Osteoblast (primary cell): ENCODE results near the gene TLR6. TPM values are rescaled to one million over a fixed set of nuclear protein-coding genes. Genes with fewer than 3 reads are reported as not detected.

ENCODE experiments used
- DNase-seq: peaks from one replicate; pipeline ENCODE4 v3.0.0; 2011; ENCODE audit warnings: low spot score, mixed read lengths; ENCODE audit not compliant: insufficient read length; ENCODE audit errors: missing footprints
- H2AFZ ChIP-seq: 2 replicates; pipeline ENCODE4 v1.6.0; 2011; ENCODE audit warnings: mild to moderate bottlenecking, low read length
- H3K27ac ChIP-seq: 2 replicates; pipeline ENCODE4 v1.5.1; 2011; ENCODE audit warnings: mild to moderate bottlenecking, low read depth, low read length, moderate library complexity
- H3K27me3 ChIP-seq: 2 replicates; pipeline ENCODE4 v1.6.0; 2012; ENCODE audit warnings: mild to moderate bottlenecking, control low read depth, inconsistent platforms, low read length, moderate library complexity; ENCODE audit not compliant: insufficient read depth
- H3K36me3 ChIP-seq: 2 replicates; pipeline ENCODE4 v1.5.1; 2011; ENCODE audit warnings: mild to moderate bottlenecking, low read length, control low read depth, moderate library complexity; ENCODE audit not compliant: insufficient read depth
- H3K4me1 ChIP-seq: 2 replicates; pipeline ENCODE4 v1.5.1; 2011; ENCODE audit warnings: mild to moderate bottlenecking, low read length, control low read depth, moderate library complexity; ENCODE audit not compliant: insufficient read depth
- H3K4me2 ChIP-seq: 2 replicates; pipeline ENCODE4 v1.6.0; 2011; ENCODE audit warnings: mild to moderate bottlenecking, low read length; ENCODE audit not compliant: insufficient read depth
- H3K4me3 ChIP-seq: fragments of 200-600 bp; sonication (generic); 3 replicates; pipeline ENCODE4 v1.5.1; 2012; ENCODE audit warnings: mild to moderate bottlenecking, low read length, inconsistent platforms; ENCODE audit not compliant: insufficient read depth
- H3K79me2 ChIP-seq: 2 replicates; pipeline ENCODE4 v1.6.0; 2012; ENCODE audit warnings: mild to moderate bottlenecking, low read length, control low read depth, inconsistent platforms; ENCODE audit not compliant: insufficient read depth
- H3K9me3 ChIP-seq: 2 replicates; pipeline ENCODE4 v1.5.1; 2011; ENCODE audit warnings: low read depth, low read length, control low read depth
- H4K20me1 ChIP-seq: 2 replicates; pipeline ENCODE4 v1.6.0; 2012; ENCODE audit warnings: mild to moderate bottlenecking, low read length, control low read depth; ENCODE audit not compliant: insufficient read depth
- CTCF ChIP-seq: IDR thresholded peaks from 2 replicates; pipeline ENCODE4 v1.5.1; 2011; ENCODE audit warnings: mild to moderate bottlenecking, low read depth, low read length, moderate library complexity; ENCODE audit errors: extremely low read depth
- total RNA-seq: library from RNA; depleted of rRNA; stranded (reverse); fragments of >200 nt; gene quantifications from 2 replicates; pipeline ENCODE4 v1.2.3, GENCODE V29; 2012

TLR6 gene
- total RNA-seq, 1 donor: 5.1 TPM

- H3K27ac ChIP-seq: no peak overlapping the region
- DNase-seq: no peak
- no peaks in the 10 kb centered on the region for H3K36me3 ChIP-seq
- peaks cover 13% of the 10 kb centered on the region for H3K4me1 ChIP-seq
- TF ChIP-seq CTCF: no peak
- no peaks in the 10 kb centered on the region for H3K9me3 ChIP-seq
- no peak overlapping the region for H3K4me2 ChIP-seq
- no peaks in the 10 kb centered on the region for H4K20me1 ChIP-seq
- no peak overlapping the region for H3K4me3 ChIP-seq
- H3K79me2 ChIP-seq: no peaks in the 10 kb centered on the region
- H3K27me3 ChIP-seq: no peaks in the 10 kb centered on the region
- H2AFZ ChIP-seq: no peak overlapping the region
These were observed 53.9 kb downstream of the TLR6 start for GRCh38 chr4:38802561-38803355.

GRCh38 chr4:38800961-38801450 lies 55.6 kb downstream of the TLR6 start:
- no peaks in the 10 kb centered on the region for H4K20me1 ChIP-seq
- H3K4me3 ChIP-seq: no peak overlapping the region
- TF ChIP-seq CTCF: no peak
- DNase-seq: no peak
- H3K79me2 ChIP-seq: no peaks in the 10 kb centered on the region
- no peak overlapping the region for H3K4me2 ChIP-seq
- no peaks in the 10 kb centered on the region for H3K36me3 ChIP-seq
- H3K4me1 ChIP-seq: peaks cover 13% of the 10 kb centered on the region
- H3K27ac ChIP-seq: no peak overlapping the region
- no peak overlapping the region for H2AFZ ChIP-seq
- H3K9me3 ChIP-seq: no peaks in the 10 kb centered on the region
- no peaks in the 10 kb centered on the region for H3K27me3 ChIP-seq

GRCh38 chr4:38800366-38800765 lies 56.3 kb downstream of the TLR6 start:
- DNase-seq: no peak
- no peaks in the 10 kb centered on the region for H4K20me1 ChIP-seq
- H2AFZ ChIP-seq: no peak overlapping the region
- H3K27ac ChIP-seq: no peak overlapping the region
- H3K4me3 ChIP-seq: no peak overlapping the region
- no peaks in the 10 kb centered on the region for H3K36me3 ChIP-seq
- peaks cover 6% of the 10 kb centered on the region for H3K4me1 ChIP-seq
- no peak overlapping the region for H3K4me2 ChIP-seq
- H3K27me3 ChIP-seq: peaks cover 2% of the 10 kb centered on the region
- no peaks in the 10 kb centered on the region for H3K9me3 ChIP-seq
- H3K79me2 ChIP-seq: no peaks in the 10 kb centered on the region
- no peak for TF ChIP-seq CTCF

- H3K4me2 ChIP-seq: no peak overlapping the region
- no peaks in the 10 kb centered on the region for H3K36me3 ChIP-seq
- peaks cover 12% of the 10 kb centered on the region for H3K27me3 ChIP-seq
- no peak overlapping the region for H3K27ac ChIP-seq
- no peaks in the 10 kb centered on the region for H3K4me1 ChIP-seq
- H3K79me2 ChIP-seq: no peaks in the 10 kb centered on the region
- no peak for DNase-seq
- H3K9me3 ChIP-seq: no peaks in the 10 kb centered on the region
- H3K4me3 ChIP-seq: no peak overlapping the region
- no peak overlapping the region for H2AFZ ChIP-seq
- H4K20me1 ChIP-seq: no peaks in the 10 kb centered on the region
- TF ChIP-seq CTCF: no peak
These were observed 61.5 kb downstream of the TLR6 start for GRCh38 chr4:38795087-38795486.
